Measurements from ENCODE around the gene PDLIM7.
A peak's percentile ranks its signal among the peaks of the same experiment; 100 is the strongest.

Gene PDLIM7

DNA sequence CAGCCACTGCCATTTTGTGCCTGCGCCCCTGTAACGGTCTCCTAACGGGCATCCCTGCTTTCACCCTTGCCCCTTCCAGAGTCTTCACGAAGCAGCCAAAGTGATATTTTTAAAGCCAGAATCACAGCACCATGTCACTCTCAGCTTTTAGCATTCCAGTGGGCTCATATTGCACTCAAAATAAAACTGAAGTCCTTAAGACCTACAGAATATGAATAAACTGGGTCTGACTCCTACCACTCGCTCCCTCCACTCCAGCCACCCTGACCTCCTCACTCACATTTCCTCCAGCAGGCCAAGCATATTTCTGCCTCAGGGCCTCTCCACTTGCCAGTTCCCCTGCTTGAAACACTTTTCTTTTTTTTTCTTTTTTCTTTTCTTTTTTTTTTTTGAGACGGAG, 2.4 kb upstream of the PDLIM7 start:
- no peak overlapping the region for H3K4me3 ChIP-seq (ENCODE audit: low read length)
- no peak for TF ChIP-seq CTCF (conservative IDR thresholded peaks at IDR 0.05; ENCODE audit: low read depth, low read length)
- DNase-seq (ENCODE audit: low read depth), result no peak

GRCh38 chr5:177498013-177498787, 796 bp upstream of the PDLIM7 start:
- peak overlapping the region; percentile 57 for H3K4me3 ChIP-seq (ENCODE audit: low read length)
- no peak for DNase-seq (ENCODE audit: low read depth)
- TF ChIP-seq CTCF (conservative IDR thresholded peaks at IDR 0.05; ENCODE audit: low read depth, low read length), result no peak

GRCh38 chr5:177496727-177497291, 595 bp downstream of the PDLIM7 start:
- DNase-seq (ENCODE audit: low read depth), result peak; percentile 68
- TF ChIP-seq CTCF (conservative IDR thresholded peaks at IDR 0.05; ENCODE audit: low read depth, low read length), result no peak
- peak overlapping the region; percentile 81 for H3K4me3 ChIP-seq (ENCODE audit: low read length)

GRCh38 chr5:177496070-177496726, 1.2 kb downstream of the PDLIM7 start:
- peak overlapping the region; percentile 81 for H3K4me3 ChIP-seq (ENCODE audit: low read length)
- DNase-seq (ENCODE audit: low read depth), result no peak
- TF ChIP-seq CTCF (conservative IDR thresholded peaks at IDR 0.05; ENCODE audit: low read depth, low read length), result peak; percentile 48

- TF ChIP-seq CTCF (conservative IDR thresholded peaks at IDR 0.05; ENCODE audit: low read depth, low read length), result no peak
- peak; percentile 75 for DNase-seq (ENCODE audit: low read depth)
Measured at GRCh38 chr5:177495243-177496060, 2.0 kb downstream of the PDLIM7 start.

GRCh38 chr5:177494346-177495195, 2.8 kb downstream of the PDLIM7 start:
- peak; percentile 60 for TF ChIP-seq CTCF (conservative IDR thresholded peaks at IDR 0.05; ENCODE audit: low read depth, low read length)
- H3K4me3 ChIP-seq (ENCODE audit: low read length), result peak overlapping the region; percentile 81
- DNase-seq (ENCODE audit: low read depth), result peak; percentile 81

More at GRCh38 chr5:177495243-177496060, 2.0 kb downstream of the PDLIM7 start:
- H3K4me3 ChIP-seq (ENCODE audit: low read length), result peak overlapping the region; percentile 81

All from retinal pigment epithelial cell (primary cell).